ENCODE measurements around the gene CEP104. TPM values are rescaled to one million over a fixed set of nuclear protein-coding genes. Genes with fewer than 3 reads are reported as not detected.

CEP104 gene
- 47.6 TPM for total RNA-seq

DNA sequence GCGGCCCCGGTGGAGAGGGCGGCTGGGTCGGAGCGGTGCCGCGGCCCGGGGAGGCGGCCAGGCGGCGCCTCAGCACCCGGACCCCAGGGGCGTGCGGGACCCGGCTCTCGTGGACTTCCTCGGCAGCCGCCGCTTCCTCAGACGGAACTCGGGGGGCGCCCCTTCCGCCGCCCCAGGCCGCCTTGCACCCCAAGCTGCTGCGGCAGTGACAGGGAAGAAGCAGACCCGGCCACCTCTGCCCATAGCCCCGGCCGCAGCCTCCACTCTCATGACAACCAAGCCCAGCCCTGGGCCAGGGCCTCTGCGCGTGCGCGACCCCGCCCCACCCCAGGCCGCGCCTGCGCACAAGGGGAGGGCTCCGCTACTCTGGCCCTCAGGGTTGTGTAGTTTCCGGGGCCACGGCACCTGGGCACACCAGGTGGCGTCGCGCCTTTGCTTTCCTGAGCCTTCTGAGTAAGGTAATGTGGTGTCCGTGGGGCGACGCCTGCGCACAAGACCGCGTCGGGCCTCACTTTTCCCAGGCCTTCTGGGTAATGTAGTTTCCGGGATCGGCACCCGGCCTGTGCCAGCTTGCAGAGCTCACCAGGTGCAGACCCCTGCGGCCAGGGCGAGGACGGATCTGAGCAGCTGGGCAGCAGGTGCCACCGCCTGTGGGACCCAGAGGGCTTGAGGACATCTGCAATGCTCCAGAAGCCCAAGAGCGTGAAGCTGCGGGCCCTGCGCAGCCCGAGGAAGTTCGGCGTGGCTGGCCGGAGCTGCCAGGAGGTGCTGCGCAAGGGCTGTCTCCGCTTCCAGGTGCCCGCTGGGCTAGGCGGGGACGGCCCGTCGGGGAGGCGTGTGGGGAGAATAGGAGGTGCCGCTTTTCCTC is at the start of gene CEP104, which contains the start of gene DFFB:
Gene CEP104, minus strand, starts transcription at position 289 of the 868 bp plus-strand sequence. CDS start 4,804 bp downstream, outside the sequence.
Gene DFFB, plus strand, starts transcription at position 554 of the 868 bp plus-strand sequence. Its CDS starts 128 bp downstream, at position 682.

DNA sequence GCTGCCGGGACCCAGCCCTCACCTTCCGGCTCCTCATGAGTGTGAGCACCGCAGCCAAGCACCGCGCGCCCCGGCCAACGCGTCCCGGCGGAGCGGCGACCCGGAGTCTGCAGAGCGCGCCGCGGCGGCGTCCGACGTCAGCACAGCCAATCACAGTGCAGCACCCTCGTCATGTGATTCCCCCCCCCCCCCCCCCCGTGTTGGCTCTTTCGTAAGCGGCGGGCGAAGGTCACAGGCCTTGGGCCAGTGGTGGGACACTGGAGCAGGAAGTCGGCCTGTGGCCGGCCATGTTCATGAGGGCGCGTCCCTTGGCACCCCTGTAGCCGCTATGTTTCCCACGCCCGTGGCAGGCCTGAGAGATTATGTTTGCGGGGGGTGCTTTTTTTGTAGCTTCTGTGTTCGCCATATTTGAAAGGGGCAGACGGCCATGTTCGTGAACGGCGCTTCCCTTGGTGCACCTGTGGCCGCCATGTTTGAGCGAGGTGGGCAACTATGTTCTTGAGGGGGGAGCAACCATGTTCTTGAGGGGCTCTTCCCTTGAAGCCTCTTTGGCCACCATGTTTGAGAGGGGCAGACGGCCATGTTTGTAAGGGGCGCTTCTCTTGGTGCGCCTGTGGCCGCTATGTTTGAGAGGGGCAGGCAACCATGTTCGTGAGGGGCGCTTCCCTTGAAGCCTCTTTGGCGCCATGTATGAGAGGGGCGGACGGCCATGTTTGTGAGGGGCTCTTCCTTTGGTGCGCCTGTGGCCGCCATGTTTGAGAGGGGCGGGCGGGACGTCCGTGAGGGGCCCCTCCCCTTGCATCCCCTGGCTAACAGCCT is 43.3 kb upstream of the CEP104 start, which contains the start of gene C1orf174:
Gene C1orf174, minus strand, starts transcription at position 123 of the 819 bp plus-strand sequence. Its CDS starts 86 bp downstream, at position 37.

DNA sequence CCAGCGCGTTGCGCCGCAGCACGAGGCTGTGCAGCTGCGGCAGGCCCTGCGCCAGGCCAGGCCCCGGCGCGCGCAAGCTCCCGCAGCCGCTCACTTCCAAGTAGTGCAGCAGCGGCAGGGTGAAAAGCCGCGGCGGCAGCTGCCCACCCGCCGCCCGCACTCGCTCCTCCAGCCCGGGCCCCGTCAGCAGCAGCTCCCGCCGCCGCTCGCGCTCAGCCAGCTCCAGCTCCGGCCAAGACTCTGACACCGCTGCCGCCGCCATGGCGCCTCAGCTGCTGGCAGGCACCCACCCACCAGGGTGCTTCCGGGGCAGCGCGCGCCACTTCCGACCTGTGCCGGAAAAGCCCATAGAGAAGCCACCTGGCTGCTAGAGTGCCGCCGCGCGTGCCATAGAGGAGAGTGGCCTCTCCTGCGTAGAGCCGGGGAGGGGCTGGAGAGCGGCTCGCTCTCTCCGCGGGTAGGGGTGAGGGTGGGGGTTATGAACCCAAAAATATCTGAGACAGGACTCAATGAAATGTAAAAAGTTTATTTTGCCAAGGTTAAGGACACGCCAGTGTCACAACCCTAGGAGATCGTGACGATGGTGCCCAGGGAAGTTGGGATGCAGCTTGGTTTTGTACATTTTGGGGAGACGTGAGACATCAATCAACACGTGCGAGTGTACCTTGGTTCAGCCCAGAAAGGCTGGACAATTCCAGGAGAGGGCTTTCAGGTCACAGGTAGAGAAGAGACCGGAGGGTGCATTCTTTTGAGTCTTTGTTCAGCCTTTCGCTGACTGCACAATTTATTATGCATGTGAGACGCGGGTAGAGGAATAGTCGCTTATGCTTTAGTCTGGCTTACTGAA is 60.6 kb downstream of the CEP104 start, which contains the start of gene LRRC47:
Gene LRRC47, minus strand, starts transcription at position 284 of the 847 bp plus-strand sequence. Its CDS starts 22 bp downstream, at position 262.

DNA sequence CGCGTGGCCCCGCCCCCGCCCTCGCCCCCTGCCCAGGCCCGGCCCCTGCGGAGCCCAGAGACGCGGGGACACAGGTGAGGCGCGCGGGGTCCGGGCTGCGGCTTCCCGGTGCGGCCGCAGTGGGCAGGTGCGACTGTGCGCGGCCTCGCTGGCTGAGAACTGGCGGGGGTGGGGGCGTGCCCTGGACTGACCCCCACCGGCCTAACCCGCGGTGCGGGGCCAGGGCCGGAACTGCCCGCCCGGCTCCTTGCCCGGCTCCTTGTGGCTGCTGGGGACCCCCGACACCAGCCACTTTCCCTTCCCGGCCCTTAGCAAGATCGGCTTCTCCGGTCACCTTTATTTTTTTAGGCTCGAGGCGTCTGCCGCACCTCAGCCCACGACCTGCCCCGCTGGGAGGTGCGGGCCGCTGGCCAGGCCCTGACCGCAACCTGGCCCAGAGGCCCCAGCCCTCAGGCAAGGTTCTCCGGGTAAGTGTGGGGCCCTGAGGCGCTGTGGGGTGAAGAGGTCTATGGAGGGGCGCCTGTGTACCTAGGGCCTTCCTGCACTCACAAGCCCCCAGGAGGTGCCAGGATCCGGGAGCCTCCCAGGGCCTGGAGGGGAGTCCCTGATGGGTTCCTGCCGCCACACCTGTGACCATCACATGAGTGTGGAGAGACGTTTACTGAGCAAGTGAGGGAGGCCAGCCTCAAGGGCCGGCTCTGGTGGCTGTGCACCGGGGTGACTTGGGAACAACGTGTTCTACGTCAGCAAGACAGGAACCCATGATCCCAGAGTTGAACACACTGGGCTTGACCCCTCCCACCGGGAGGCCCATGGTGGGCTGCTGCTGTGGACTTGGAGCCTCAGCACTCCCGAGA is 84.1 kb downstream of the CEP104 start, which contains the start of gene SMIM1:
Gene SMIM1, plus strand, starts transcription at position 35 of the 857 bp plus-strand sequence. CDS start 2,625 bp downstream, outside the sequence.

Other genes with a start within 250 kb of the CEP104 start
- 32.8 TPM for gene MEGF6, start 245.7 kb downstream of the CEP104 start, total RNA-seq
- gene TPRG1L, start 232.2 kb downstream of the CEP104 start, total RNA-seq = 32.6 TPM
- 26.2 TPM for gene WRAP73, start 207.1 kb downstream of the CEP104 start, total RNA-seq
- gene TP73, start 204.7 kb downstream of the CEP104 start, total RNA-seq = 1.5 TPM
- not detected for gene CCDC27, start 104.8 kb downstream of the CEP104 start, total RNA-seq
- gene SMIM1, start 84.5 kb downstream of the CEP104 start, total RNA-seq = 2.1 TPM
- gene LRRC47, start 60.7 kb downstream of the CEP104 start, total RNA-seq = 44.5 TPM
- 11.7 TPM for gene DFFB, start 265 bp upstream of the CEP104 start, total RNA-seq
- 25.2 TPM for gene C1orf174, start 43.1 kb upstream of the CEP104 start, total RNA-seq